ENCODE data around the gene HOXD8.

GRCh38 chr2:176136374-176137251 is 7.1 kb downstream of the HOXD8 start:
- TF ChIP-seq ARNT (IDR thresholded peaks at IDR 0.05) (no peak), CTBP1 (IDR thresholded peaks at IDR 0.05; ENCODE audit: borderline replicate concordance) (no peak), ELF4 (IDR thresholded peaks at IDR 0.05) (no peak), FOXK2 (IDR thresholded peaks at IDR 0.05) (no peak), BHLHE40 (IDR thresholded peaks at IDR 0.05; ENCODE audit: borderline replicate concordance) (no peak)
